ENCODE data around the gene EHD1.

- TF ChIP-seq CTCF (IDR thresholded peaks at IDR 0.05; ENCODE audit: insufficient read depth, low read length, poor library complexity, severe bottlenecking) (no peak), EZH2phosphoT487 (conservative IDR thresholded peaks at IDR 0.05; ENCODE audit: low read length) (no peak)
Observed at GRCh38 chr11:64833509-64833908, 44.9 kb downstream of the EHD1 start.

All from SU-DHL-6 (cell line).